SU-DHL-6 (cell line): ENCODE data around the gene ING1.

ENCODE experiments used
- EZH2phosphoT487 ChIP-seq: fragments of 200-600 bp; sonication (generic), shearing (Covaris generic); conservative IDR thresholded peaks from 2 replicates; pipeline ENCODE4 v1.6.1; 2018; ENCODE audit warnings: mild to moderate bottlenecking, antibody characterized with exemption, low read length, moderate library complexity, mixed read lengths
- TF ChIP-seq, protein P1 (sequence below): fragments of 200-600 bp; sonication (generic); IDR thresholded peaks from one replicate; pipeline ENCODE4 v1.5.1; 2017; ENCODE audit warnings: antibody characterized with exemption, mild to moderate bottlenecking, low read length, moderate library complexity; ENCODE audit not compliant: insufficient read depth, poor library complexity, severe bottlenecking

GRCh38 chr13:110766671-110767430 lies 53.4 kb downstream of the ING1 start:
- TF ChIP-seq, protein P1, sequence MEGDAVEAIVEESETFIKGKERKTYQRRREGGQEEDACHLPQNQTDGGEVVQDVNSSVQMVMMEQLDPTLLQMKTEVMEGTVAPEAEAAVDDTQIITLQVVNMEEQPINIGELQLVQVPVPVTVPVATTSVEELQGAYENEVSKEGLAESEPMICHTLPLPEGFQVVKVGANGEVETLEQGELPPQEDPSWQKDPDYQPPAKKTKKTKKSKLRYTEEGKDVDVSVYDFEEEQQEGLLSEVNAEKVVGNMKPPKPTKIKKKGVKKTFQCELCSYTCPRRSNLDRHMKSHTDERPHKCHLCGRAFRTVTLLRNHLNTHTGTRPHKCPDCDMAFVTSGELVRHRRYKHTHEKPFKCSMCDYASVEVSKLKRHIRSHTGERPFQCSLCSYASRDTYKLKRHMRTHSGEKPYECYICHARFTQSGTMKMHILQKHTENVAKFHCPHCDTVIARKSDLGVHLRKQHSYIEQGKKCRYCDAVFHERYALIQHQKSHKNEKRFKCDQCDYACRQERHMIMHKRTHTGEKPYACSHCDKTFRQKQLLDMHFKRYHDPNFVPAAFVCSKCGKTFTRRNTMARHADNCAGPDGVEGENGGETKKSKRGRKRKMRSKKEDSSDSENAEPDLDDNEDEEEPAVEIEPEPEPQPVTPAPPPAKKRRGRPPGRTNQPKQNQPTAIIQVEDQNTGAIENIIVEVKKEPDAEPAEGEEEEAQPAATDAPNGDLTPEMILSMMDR, result no peak
- no peak for TF ChIP-seq EZH2phosphoT487
